Mucosa of descending colon (tissue), 3 donors: ENCODE results near the gene ZNF784. TPM values are rescaled to one million over a fixed set of nuclear protein-coding genes. Genes with fewer than 3 reads are reported as not detected.

Source experiments
- ATAC-seq: fragments of 200-7000 bp; cut with Tn5 transposase; one replicate; pipeline ENCODE4 v1.9.1; 2020; ENCODE audit warnings: mild to moderate bottlenecking, moderate library complexity
- DNase-seq, 3 donors: peaks; one replicate each; pipeline ENCODE4 v3.0.0-alpha.2; 2020
- H3K36me3 ChIP-seq: fragments of 200-600 bp; one replicate; pipeline ENCODE4 v1.8.0; 2021; ENCODE audit warnings: low read depth, mild to moderate bottlenecking
- H3K4me1 ChIP-seq: fragments of 200-600 bp; one replicate; pipeline ENCODE4 v1.8.0; 2021; ENCODE audit warnings: low read depth, mild to moderate bottlenecking
- H3K4me3 ChIP-seq: fragments of 200-600 bp; one replicate; pipeline ENCODE4 v1.8.0; 2021; ENCODE audit warnings: mild to moderate bottlenecking
- H3K9me3 ChIP-seq: fragments of 200-600 bp; one replicate; pipeline ENCODE4 v1.8.0; 2021; ENCODE audit warnings: mild to moderate bottlenecking
- intact Hi-C, 2 donors: fragments of 100-400 bp; cut with DNase I in 1 of 2; cut with micrococcal nuclease in 1 of 2; formaldehyde crosslinking; loops; one replicate each; pipeline versions ENCODE4 v1.11.0 to v1.11.1; 2022; cut with DNase I, micrococcal nuclease
- total RNA-seq, 3 donors: library from RNA; stranded (reverse); fragmentation: NEBNext Ultra II Directional in 2 of 3; extraction: Animal tissue kit (Norgen Biotek cat#: 25700) in 2 of 3; gene quantifications; one replicate each; pipeline versions ENCODE4 v1.2.1 to v1.2.4, GENCODE V29; 2021 to 2023
- TF ChIP-seq, protein P1 (sequence below): fragments of 200-600 bp; IDR thresholded peaks from one replicate; pipeline ENCODE4 v1.8.0; 2022; ENCODE audit warnings: antibody characterized with exemption, mild to moderate bottlenecking
- donor health status: DM: no; HTN: no; CAD: no; lungs with moderate emphysema.
- donor health status: DM: no; HTN: no; CAD: no.
- donor health status: DM: no; HTN: yes; CAD: no.

The ZNF784 gene
- total RNA-seq, 3 donors from 2014 or later: 8.7 to 13.8 (median 10.1) TPM

GRCh38 chr19:55655648-55656040 lies 31.3 kb upstream of the ZNF784 start:
- Histone ChIP-seq H3K36me3 (no peaks in the 10 kb centered on the region), H3K4me1 (peaks cover 33% of the 10 kb centered on the region), H3K4me3 (peak overlapping the region; percentile 81), H3K9me3 (no peaks in the 10 kb centered on the region)
- intact Hi-C loops: no loop called here
- TF ChIP-seq, protein P1, sequence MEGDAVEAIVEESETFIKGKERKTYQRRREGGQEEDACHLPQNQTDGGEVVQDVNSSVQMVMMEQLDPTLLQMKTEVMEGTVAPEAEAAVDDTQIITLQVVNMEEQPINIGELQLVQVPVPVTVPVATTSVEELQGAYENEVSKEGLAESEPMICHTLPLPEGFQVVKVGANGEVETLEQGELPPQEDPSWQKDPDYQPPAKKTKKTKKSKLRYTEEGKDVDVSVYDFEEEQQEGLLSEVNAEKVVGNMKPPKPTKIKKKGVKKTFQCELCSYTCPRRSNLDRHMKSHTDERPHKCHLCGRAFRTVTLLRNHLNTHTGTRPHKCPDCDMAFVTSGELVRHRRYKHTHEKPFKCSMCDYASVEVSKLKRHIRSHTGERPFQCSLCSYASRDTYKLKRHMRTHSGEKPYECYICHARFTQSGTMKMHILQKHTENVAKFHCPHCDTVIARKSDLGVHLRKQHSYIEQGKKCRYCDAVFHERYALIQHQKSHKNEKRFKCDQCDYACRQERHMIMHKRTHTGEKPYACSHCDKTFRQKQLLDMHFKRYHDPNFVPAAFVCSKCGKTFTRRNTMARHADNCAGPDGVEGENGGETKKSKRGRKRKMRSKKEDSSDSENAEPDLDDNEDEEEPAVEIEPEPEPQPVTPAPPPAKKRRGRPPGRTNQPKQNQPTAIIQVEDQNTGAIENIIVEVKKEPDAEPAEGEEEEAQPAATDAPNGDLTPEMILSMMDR: no peak
- ATAC-seq: no peak
- no peak for DNase-seq

- intact Hi-C loops: no loop called here
- TF ChIP-seq, protein P1: no peak
- Histone ChIP-seq H3K4me1 (peaks cover 33% of the 10 kb centered on the region), H3K9me3 (no peaks in the 10 kb centered on the region), H3K36me3 (no peaks in the 10 kb centered on the region), H3K4me3 (peak within 1 kb of the TSS; percentile 81)
- ATAC-seq (peak; percentile 73), DNase-seq (peak; percentile 97 to 99 (median 98))
Measured at GRCh38 chr19:55654868-55655647, 30.7 kb upstream of the ZNF784 start, which contains the start of gene U2AF2. Gene U2AF2 (plus strand): TSS chr19:55655035. CDS start chr19:55655105, 70 bp downstream.

DNA sequence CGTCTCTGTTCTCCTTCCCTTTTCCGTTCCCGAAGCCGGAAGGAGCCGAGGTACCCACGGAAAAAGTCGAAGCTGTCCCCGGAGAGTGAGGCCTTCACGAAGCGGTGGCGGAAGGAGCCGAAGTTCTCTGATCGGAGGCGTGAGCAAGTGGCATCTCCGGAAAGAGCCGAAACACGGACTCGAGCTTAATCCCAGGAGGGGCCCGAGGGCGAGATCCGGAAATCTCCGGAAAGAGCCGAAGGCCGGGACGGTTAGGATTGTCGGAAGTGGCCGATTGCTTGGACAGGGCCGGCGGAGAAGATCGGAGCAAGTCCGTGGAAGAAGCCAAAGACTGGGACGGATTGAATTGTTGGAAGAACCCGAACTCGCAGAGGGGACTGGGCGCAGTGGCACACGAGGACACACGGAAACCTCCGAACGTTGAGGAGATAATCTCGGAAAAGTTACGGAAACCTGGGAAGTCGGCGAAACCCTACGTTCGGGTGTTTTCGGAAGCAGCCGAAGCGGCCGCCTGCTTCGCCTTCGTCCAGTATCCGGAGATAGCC lies 30.0 kb upstream of the ZNF784 start:
- Histone ChIP-seq H3K9me3 (no peaks in the 10 kb centered on the region), H3K36me3 (no peaks in the 10 kb centered on the region), H3K4me3 (peak overlapping the region; percentile 81), H3K4me1 (peaks cover 33% of the 10 kb centered on the region)
- TF ChIP-seq, protein P1: no peak
- intact Hi-C loops: no loop called here
- DNase-seq (peak; percentile 99 to 100 (median 99)), ATAC-seq (peak; percentile 84)

DNA sequence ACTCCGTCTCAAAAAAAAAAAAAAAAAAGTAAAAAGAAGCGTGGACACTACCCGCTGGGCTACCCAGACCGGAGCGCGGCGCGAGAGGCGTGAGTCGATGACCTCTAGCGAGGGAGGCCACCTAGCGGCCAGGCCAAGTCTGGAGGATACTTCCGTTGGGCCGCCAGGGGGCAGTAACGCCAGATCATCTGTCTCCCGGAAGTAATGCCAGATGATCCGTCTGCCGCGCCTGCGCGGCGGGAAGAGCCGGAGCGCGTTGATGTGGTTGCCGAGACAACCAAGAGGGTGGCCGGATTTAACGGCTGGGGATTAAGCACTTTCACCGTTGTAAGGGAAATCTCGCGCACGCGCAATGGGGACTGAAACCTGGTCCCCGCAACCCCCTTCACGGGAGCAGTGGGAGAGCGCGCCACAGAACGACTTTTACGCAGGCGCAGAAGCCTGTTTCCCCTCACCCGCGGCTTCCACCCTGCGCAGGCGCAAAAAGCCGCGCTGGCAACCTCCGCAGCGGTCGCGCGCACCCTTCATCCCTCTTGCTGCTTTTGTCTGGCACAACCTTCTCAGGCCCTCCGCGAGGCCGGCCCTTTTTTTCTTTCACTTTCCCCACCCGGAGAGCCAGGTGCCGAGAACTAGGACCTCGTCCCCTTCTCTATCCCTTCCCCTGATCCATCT lies 29.4 kb upstream of the ZNF784 start:
- TF ChIP-seq, protein P1: peak; percentile 95
- Histone ChIP-seq H3K36me3 (no peaks in the 10 kb centered on the region), H3K4me1 (peaks cover 33% of the 10 kb centered on the region), H3K9me3 (no peaks in the 10 kb centered on the region), H3K4me3 (peak overlapping the region; percentile 81)
- DNase-seq (peak; percentile 97 to 99 (median 98)), ATAC-seq (peak; percentile 76)
- intact Hi-C loops: no loop called here

GRCh38 chr19:55652311-55653128 lies 28.2 kb upstream of the ZNF784 start:
- H3K4me3 ChIP-seq: no peak overlapping the region
- H3K4me1 ChIP-seq: peaks cover 26% of the 10 kb centered on the region
- TF ChIP-seq, protein P1: no peak
- ATAC-seq (no peak), DNase-seq (peak; percentile 38 to 79 (median 65))
- no peaks in the 10 kb centered on the region for H3K9me3 ChIP-seq
- no peaks in the 10 kb centered on the region for H3K36me3 ChIP-seq
- intact Hi-C loops: no loop called here
